H7 (cell line): Measurements from ENCODE around the gene NAALADL2. TPM values are rescaled to one million over a fixed set of nuclear protein-coding genes. Genes with fewer than 3 reads are reported as not detected.

Source experiments
- DNase-seq: peaks from one replicate; pipeline ENCODE4 v3.0.0; 2012
- H3K27me3 ChIP-seq: 2 replicates; pipeline ENCODE4 v1.6.0; 2011; ENCODE audit warnings: mild to moderate bottlenecking, low read length; ENCODE audit not compliant: control insufficient read depth, insufficient read depth
- H3K36me3 ChIP-seq: replicated peaks from 2 replicates; pipeline ENCODE4 v1.5.1; 2011; ENCODE audit warnings: low read length; ENCODE audit not compliant: control insufficient read depth, insufficient read depth
- H3K4me3 ChIP-seq: 2 replicates; pipeline ENCODE4 v1.5.1; 2011; ENCODE audit warnings: low read depth, mild to moderate bottlenecking, control low read depth, low read length, moderate library complexity; ENCODE audit not compliant: insufficient read depth
- total RNA-seq: library from RNA; depleted of rRNA; stranded (reverse); fragments of >200 nt; shearing (Covaris generic); gene quantifications from 2 replicates; pipeline ENCODE4 v1.2.3, GENCODE V29; 2014

The NAALADL2 gene
- total RNA-seq, 1 experiment from 2014 or later = 0.14 TPM

DNA sequence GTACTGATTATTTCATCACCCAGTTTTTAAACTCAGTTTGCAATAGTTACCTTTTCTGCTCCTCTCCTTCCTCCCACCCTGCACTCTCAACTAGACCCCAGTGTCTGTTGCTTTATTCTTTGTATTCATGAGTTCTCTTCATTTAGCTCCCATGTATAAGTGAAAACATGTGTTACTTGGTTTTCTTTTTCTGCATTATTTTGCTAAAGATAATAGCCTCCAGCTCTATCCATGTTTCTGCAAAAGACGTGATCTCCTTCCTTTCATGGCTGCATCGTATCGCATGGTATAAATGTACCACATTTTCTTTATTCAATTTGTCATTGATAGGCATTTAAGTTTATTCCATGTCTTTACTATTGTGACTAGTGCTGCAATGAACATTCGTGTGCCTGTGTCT, 79.0 kb downstream of the NAALADL2 start:
- DNase-seq = no peak
- H3K36me3 ChIP-seq = no peaks in the 10 kb centered on the region
- no peak overlapping the region for H3K4me3 ChIP-seq
- no peaks in the 10 kb centered on the region for H3K27me3 ChIP-seq

GRCh38 chr3:174940151-174940550, 81.0 kb downstream of the NAALADL2 start:
- no peak for DNase-seq
- H3K4me3 ChIP-seq = no peak overlapping the region
- H3K36me3 ChIP-seq = no peaks in the 10 kb centered on the region
- no peaks in the 10 kb centered on the region for H3K27me3 ChIP-seq

DNA sequence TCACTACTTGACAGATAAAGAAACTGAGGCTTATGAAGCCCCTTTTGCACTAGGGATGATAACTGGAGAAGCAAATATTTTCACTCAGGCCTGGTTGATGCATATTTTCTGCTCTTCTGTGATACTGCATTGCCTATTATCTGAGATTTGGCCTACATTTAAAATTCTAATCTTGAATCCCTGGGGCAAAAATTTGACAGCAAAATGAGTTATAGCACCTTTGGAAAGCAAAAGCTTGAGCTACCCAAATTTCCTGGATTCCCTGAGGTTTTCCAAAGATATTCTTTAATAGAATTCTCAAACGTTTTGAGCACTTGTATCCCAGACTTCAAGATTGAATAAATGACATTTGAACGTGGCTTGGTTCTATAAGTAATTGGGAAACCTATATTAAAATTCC, 86.1 kb downstream of the NAALADL2 start:
- H3K27me3 ChIP-seq = no peaks in the 10 kb centered on the region
- no peaks in the 10 kb centered on the region for H3K36me3 ChIP-seq
- no peak for DNase-seq
- no peak overlapping the region for H3K4me3 ChIP-seq

DNA sequence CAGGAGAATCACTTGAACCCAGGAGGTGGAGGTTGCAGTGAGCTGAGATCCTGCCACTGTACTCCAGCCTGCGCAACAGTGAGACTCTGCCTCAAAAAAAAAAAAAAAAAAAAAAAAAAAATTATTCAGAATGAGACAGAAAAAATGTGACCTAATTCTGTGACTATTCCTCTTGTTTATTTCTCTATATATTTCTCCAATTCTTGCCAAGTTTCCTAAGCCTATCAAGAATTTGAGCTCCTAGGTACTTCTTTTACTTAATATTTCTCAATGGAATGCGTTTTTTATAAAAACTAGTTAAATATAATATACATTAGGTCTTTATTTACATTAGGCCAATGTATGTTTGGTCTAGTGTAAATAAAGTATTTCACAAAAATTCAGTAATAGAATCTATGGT, 86.8 kb downstream of the NAALADL2 start:
- no peak overlapping the region for H3K4me3 ChIP-seq
- H3K27me3 ChIP-seq = no peaks in the 10 kb centered on the region
- no peaks in the 10 kb centered on the region for H3K36me3 ChIP-seq
- DNase-seq = no peak

- H3K4me3 ChIP-seq = no peak overlapping the region
- H3K36me3 ChIP-seq = no peaks in the 10 kb centered on the region
- no peaks in the 10 kb centered on the region for H3K27me3 ChIP-seq
- DNase-seq = no peak
Observed at GRCh38 chr3:174949523-174949922, 90.4 kb downstream of the NAALADL2 start.

DNA sequence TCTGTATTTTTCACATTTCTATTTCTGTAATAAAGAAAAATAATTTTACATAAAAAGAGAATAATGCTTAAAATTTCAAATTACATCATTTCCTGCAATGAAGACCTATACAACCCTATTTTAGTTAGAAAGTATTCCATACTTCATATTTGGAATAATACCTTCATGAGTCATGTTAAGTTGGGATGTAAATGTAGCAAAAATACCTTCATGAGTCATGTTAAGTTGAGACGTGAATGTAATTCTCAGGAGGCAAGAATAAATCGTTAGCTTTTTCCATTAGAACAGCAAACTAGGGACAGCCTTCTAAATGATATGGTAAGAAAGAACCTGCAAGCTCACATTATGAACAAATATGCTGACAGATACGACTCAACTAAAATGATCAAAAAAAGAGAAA, 91.9 kb downstream of the NAALADL2 start:
- no peaks in the 10 kb centered on the region for H3K27me3 ChIP-seq
- H3K36me3 ChIP-seq = no peaks in the 10 kb centered on the region
- DNase-seq = no peak
- no peak overlapping the region for H3K4me3 ChIP-seq

DNA sequence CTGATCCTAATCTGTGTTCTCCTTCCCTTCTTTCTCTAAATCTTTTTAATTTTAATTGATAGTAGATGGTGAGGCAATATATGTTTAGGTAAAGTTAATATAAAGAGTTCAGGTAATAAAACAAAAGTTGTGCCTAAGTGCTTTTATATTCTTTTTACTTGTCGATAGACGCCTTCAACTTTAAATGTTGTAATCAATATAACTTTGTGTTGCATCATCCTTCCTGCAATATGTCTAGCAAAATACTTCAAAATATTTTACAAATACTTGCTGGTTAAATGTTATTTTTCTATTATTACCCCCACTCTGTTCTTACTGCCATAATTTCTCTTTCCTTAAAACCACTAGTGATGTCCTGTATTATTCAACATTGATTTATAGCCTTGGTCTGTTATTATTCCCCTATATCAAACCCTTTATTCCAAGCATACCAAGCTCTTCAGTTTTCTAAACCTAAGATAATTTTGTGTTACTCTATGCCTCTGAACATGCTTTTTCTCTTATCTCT, 92.4 kb downstream of the NAALADL2 start:
- no peaks in the 10 kb centered on the region for H3K36me3 ChIP-seq
- no peak for DNase-seq
- H3K27me3 ChIP-seq = no peaks in the 10 kb centered on the region
- H3K4me3 ChIP-seq = no peak overlapping the region

GRCh38 chr3:174953068-174953467, 93.9 kb downstream of the NAALADL2 start:
- H3K27me3 ChIP-seq = no peaks in the 10 kb centered on the region
- no peak for DNase-seq
- H3K4me3 ChIP-seq = no peak overlapping the region
- no peaks in the 10 kb centered on the region for H3K36me3 ChIP-seq

DNA sequence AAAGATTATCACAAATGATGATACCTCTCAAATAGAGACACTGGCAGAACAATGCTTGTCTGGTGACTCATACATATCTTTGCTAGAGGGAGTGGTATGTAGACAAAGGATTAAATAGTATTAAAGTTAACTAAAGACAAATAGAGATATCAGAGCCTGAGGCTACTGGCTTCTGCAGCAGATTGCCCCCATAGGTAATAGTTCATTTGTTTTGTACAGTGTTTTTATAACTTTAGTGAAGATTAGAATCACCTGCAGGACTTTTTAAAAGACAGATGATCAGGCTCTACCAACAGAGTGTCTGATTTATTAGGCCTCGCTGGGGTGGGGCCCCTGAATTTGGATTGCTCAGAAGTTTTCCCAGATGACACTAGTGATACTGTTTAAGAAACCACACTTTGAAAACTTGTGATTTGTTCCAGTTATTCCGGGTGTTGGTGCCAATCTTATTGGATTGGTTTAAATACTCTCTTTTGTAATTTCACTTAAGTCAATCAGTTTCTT, 96.4 kb downstream of the NAALADL2 start:
- no peak for DNase-seq
- Histone ChIP-seq H3K27me3 (no peaks in the 10 kb centered on the region), H3K36me3 (no peaks in the 10 kb centered on the region), H3K4me3 (no peak overlapping the region)

GRCh38 chr3:174957081-174957480, 97.9 kb downstream of the NAALADL2 start:
- no peak for DNase-seq
- H3K4me3 ChIP-seq = no peak overlapping the region

GRCh38 chr3:174957551-174958001, 98.4 kb downstream of the NAALADL2 start:
- no peaks in the 10 kb centered on the region for H3K36me3 ChIP-seq
- H3K4me3 ChIP-seq = no peak overlapping the region

More at GRCh38 chr3:174957081-174957480, 97.9 kb downstream of the NAALADL2 start:
- Histone ChIP-seq H3K36me3 (no peaks in the 10 kb centered on the region), H3K27me3 (no peaks in the 10 kb centered on the region)

GRCh38 chr3:174958671-174959328, 99.7 kb downstream of the NAALADL2 start:
- no peaks in the 10 kb centered on the region for H3K36me3 ChIP-seq
- H3K27me3 ChIP-seq = no peaks in the 10 kb centered on the region
- no peak overlapping the region for H3K4me3 ChIP-seq
- no peak for DNase-seq

More at GRCh38 chr3:174957551-174958001, 98.4 kb downstream of the NAALADL2 start:
- H3K27me3 ChIP-seq = no peaks in the 10 kb centered on the region
- no peak for DNase-seq

DNA sequence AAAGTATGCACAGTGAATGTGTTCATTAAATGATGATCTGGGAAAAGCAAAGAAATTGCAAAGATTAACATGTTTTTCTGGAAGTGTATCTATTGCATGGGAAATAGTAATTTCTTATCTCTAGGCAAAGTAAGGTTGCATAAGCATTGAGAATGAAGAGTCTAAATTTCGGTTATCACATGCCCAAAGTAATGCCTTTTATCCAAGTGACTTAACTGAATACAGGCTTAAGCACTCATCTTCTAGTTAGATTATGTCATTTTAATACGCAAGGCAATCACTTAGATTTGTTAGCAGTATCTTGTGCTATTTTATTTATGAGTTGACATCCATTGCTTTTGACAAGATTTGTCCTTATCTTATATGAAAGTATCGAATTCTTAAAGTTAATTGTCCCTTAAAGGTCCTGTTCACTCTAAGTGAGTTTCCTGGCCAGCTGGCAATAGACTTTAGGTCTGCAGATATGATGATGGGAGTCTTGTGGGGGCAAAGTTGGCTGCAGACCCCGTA, 100.5 kb downstream of the NAALADL2 start:
- no peak for DNase-seq
- Histone ChIP-seq H3K36me3 (no peaks in the 10 kb centered on the region), H3K27me3 (no peaks in the 10 kb centered on the region), H3K4me3 (no peak overlapping the region)

GRCh38 chr3:174960898-174961297, 101.8 kb downstream of the NAALADL2 start:
- H3K36me3 ChIP-seq = no peaks in the 10 kb centered on the region
- H3K4me3 ChIP-seq = no peak overlapping the region
- H3K27me3 ChIP-seq = no peaks in the 10 kb centered on the region
- no peak for DNase-seq

GRCh38 chr3:174973465-174973864, 114.3 kb downstream of the NAALADL2 start:
- DNase-seq = no peak

More at GRCh38 chr3:174973465-174973864, 114.3 kb downstream of the NAALADL2 start:
- Histone ChIP-seq H3K4me3 (no peak overlapping the region), H3K27me3 (no peaks in the 10 kb centered on the region), H3K36me3 (no peaks in the 10 kb centered on the region)
